Sigmoid colon (tissue), 4 donors: ENCODE data around the gene CSF1R.

ENCODE experiments used
- POLR2A ChIP-seq, 2 donors: fragments of 450-650 bp; IDR thresholded peaks; one replicate each; pipeline ENCODE4 v1.6.1; 2016; ENCODE audit warnings: antibody characterized with exemption in 2 of 2, mild to moderate bottlenecking in 2 of 2, moderate library complexity in 2 of 2
- POLR2AphosphoS5 ChIP-seq, 4 donors: sonication (generic); formaldehyde crosslinking; IDR thresholded peaks; one replicate each; pipeline ENCODE4 v1.6.1; 2017; ENCODE audit warnings: antibody characterized with exemption in 4 of 4
- TF ChIP-seq, protein P1 (sequence below), 4 experiments: fragments of 450-650 bp in 3 of 4; fragments of 200-600 bp in 1 of 4; IDR thresholded peaks; one replicate each; pipeline ENCODE4 v1.5.1; 2016 to 2019; ENCODE audit warnings: antibody characterized with exemption in 4 of 4, mild to moderate bottlenecking in 3 of 4, moderate library complexity in 2 of 4

DNA sequence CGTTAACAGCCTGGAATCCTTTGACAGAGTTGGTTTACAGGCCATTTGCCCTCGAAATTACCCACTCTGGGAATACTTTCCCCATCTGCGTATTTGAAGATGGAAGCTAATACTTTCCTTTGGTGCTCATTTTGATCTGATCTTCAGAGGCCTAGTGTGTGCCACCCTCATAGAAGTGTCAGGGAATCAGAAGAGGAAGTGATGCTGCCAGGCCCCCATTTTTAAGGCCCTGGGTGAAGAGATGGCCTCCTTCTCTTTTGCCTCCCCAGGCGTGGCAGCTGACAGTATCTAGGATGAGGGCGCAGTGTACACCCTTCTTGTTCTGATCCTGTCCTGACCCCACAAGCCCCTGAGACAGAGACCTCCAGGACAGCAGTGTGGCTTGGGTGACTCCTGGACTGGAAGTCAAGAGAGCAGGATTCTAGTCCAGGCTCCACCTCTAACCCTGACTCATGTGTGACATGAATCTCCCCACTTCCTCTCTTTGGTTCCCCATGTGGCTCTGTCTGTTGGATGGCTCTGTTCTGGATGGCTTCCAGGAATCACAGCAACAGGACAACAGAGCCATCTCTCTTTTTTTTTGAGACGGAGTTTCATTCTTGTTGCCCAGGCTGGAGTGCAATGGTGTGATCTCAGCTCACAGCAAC lies 27.8 kb downstream of the CSF1R start:
- TF ChIP-seq, protein P1, sequence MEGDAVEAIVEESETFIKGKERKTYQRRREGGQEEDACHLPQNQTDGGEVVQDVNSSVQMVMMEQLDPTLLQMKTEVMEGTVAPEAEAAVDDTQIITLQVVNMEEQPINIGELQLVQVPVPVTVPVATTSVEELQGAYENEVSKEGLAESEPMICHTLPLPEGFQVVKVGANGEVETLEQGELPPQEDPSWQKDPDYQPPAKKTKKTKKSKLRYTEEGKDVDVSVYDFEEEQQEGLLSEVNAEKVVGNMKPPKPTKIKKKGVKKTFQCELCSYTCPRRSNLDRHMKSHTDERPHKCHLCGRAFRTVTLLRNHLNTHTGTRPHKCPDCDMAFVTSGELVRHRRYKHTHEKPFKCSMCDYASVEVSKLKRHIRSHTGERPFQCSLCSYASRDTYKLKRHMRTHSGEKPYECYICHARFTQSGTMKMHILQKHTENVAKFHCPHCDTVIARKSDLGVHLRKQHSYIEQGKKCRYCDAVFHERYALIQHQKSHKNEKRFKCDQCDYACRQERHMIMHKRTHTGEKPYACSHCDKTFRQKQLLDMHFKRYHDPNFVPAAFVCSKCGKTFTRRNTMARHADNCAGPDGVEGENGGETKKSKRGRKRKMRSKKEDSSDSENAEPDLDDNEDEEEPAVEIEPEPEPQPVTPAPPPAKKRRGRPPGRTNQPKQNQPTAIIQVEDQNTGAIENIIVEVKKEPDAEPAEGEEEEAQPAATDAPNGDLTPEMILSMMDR (IDR thresholded peaks at IDR 0.05), result no peak
- no peak for TF ChIP-seq POLR2A (IDR thresholded peaks at IDR 0.05)
- TF ChIP-seq POLR2AphosphoS5 (IDR thresholded peaks at IDR 0.05), result no peak
